ENCODE data around the gene RASA4.
"Not testable (repeated sequence)": the region's sequence is repeated elsewhere in the genome, so short reads cannot be mapped to it uniquely, and the experiment has no call there.

RASA4 gene

DNA sequence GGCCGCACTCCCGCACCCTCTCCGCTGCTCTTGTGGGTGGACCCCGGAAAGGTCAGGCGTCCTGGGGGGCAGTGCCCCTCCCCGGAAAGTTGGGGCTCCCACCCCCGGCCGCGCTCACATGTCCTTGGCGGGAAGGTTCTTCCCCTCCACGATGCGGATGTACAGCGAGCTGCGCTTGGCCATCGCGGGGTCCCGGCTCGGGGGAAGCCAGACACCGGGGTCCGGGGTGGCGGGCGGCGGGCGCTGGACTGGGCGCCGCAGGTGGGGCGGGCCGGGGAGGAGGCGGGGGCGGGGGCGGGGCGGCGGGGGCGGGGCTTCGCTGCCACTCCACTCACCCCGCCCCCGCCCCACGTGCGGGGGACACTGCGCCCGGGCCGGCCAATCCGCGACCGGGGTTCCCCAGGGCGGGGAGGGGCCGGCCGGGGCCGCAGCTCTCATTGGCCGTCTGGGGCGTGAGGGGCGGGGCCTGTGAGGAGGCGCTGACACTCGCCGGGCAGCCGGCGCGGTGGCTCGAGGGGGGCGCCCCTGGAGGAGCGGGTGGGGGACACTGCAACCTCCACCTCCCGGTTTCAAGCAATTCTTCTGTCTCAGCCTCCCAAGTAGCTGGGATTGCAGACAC is at the start of gene RASA4:
RASA4 (minus strand) TSS at position 250 of the 619 bp plus-strand sequence; CDS start at position 183, 67 bp downstream.
- DNase-seq: not testable (repeated sequence)

DNA sequence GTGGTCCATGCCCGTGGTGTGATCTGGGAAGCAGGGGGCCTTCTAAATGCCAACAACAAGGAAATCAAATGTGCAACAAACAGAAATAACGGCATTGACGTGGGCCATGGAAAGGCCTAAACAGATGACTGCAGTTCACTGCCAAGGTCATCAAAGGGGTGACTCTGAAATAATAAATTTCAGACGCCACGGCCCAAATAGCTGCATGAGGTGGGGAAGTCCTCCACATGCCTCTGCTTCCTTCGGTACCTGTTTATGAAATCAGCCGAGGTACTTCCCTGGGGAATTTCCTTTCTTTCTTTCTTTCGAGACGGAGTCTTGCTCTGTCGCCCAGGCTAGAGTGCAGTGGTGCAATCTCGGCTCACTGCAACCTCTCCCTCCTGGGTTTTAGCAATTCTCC is 48.2 kb upstream of the RASA4 start:
- not testable (repeated sequence) for DNase-seq

DNA sequence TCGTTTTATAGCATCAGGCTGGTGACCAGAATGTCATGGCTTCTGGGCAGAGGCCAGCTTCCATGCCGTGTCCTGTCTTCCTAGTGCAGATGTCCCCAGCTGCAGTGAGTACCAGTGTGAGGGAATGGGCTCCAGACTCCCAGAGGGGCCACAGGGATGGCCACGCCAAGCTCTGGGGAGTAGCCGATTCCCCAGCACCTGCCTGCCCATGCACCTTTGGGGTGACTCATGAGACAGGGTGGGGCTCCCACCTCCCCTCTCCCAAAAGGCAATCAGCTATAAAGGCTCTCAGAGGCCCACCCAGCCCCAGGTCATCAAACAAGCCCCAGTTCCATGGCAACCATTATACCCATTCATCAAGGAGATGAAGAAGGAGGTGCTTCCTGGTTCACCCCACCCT is 33.4 kb upstream of the RASA4 start, which contains the start of gene SPDYE2B:
SPDYE2B (plus strand) TSS at position 396 of the 400 bp plus-strand sequence. CDS start 2,030 bp downstream, outside the sequence.
- not testable (repeated sequence) for DNase-seq

DNA sequence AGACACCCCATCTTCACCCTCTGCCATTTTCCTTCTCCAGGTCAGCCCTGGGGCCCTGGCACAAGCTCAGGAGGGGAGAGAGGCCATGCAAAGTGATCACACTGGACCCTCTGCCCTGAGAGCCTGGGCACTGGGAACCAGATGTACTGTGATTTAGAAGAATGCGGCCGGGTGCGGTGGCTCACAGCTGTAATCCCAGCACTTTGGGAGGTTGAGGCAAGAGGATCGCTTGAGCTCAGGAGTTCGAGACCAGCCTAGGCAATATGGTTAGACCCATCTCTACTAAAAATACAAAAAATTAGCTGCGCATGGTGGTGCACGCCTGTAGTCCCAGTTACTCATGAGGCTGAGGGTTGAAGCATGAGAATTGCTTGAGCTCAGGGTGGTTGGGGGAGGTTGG is 31.3 kb upstream of the RASA4 start:
- not testable (repeated sequence) for DNase-seq

DNA sequence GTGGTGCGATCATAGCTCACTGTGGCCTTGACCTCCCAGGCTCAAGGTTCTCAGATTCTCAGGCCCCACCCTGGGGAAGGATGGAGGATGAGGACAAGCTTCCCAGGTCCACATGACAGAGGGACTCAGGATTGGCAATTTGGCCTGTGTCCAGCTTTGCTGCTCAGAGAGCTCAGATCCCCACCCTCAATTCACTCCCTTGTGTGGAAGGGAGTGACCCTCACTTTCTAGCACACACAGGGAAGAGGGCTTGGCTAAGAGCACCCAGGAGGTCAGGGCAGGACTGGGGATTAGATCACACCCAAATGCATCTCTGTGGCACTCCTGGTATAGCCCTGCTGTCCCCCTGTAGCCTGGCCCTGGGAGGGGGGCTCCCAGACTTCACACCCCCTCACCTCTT is 26.8 kb upstream of the RASA4 start:
- DNase-seq: not testable (repeated sequence)

DNA sequence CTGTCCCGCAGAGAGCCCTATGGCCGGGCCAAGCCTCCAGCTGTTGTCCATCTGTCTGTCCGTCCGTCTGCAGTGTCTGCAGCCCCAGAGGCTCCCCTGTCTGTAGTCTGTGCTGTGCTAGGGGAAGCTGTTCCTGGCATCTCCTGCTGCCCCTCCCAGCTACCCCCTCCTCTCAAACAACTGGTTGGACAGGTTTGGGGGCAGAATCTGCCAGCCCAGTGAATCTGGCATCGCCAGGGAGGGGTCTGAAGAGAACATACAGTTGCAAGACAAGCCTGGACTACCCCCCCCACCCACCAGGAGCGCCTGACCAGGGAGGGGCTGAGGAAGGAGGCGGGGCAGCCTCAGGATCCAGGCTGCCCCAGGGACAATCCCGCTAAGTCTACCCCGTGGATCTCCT is 26.1 kb upstream of the RASA4 start, which contains the start of gene UPK3BL1:
UPK3BL1 (minus strand) TSS at position 101 of the 400 bp plus-strand sequence; CDS start at position 51, 50 bp downstream.
- not testable (repeated sequence) for DNase-seq

DNA sequence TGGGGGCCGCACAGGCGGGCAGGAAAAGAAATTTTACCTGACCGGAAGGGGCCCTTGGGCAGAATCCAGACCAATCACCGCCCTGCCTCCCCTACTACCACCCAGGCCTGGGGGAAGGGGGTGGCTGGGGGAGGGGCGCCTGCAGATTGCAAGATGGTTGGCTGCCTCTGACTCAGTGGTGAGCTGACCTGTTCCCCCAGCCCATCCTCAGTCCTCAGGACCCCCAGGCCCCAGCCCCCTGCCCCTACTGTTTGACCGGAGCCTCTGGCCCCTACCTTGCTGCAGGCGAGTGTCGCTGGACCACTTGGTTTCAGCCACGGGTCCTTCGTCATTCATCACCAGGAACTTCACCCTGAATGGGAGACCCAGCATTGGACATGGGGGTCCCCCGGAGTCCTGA is 22.3 kb upstream of the RASA4 start:
- DNase-seq: not testable (repeated sequence)

DNA sequence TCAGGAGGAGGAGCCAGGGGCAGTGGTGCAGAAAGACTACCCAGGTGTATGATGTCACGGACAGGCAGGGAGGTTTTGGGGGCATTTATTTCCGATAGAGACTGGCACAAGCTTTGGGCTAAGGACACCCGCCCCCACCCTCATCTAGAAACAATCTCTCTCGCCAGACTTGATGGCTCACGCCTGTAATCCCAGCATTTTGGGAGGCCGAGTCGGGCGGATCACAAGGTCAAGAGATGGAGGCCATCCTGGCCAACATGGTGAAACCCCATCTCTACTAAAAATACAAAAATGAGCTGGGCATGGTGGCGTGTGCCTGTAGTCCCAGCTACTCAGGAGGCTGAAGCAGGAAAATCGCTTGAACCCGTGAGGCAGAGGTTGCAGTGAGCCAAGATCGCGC is 20.4 kb upstream of the RASA4 start:
- not testable (repeated sequence) for DNase-seq

DNA sequence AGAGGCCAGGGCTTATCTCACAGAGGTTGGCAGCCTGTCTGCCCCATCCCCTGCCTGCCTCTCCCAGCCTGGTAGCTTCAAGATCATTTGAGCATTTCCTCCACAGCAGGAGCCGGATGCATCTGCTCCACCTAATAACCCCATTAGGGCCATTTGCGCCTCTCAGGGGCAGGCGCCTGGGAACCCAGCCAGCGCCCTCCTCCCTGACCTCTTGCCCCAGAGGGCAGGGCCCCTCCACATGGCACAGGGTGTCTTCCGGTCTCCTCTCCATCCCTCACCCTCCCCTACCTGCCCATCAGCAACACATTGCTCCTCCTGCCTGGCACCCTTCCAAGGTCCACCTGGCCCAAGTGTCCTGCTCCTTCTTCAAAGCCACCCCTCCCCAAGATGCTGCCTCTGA is 18.8 kb upstream of the RASA4 start:
- not testable (repeated sequence) for DNase-seq

DNA sequence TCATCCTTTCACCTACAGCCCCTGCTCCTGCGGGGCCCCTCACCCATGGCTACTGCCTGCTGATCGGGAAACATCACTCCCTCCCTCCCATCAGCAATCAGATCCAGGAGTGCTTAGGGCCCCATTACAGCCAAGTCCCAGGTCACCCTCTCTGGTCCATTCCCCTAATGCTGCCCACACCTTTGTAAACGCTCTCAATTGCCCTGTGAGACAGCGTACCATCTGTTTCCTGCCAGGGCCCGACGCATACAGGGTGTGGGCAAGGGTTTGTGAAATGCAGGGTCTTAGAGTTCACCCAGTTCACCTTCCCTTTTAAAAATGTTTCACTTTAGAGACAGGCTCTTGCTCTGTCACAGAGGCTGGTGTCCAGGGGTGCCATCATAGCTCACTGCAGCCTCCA is 17.7 kb upstream of the RASA4 start:
- not testable (repeated sequence) for DNase-seq

DNA sequence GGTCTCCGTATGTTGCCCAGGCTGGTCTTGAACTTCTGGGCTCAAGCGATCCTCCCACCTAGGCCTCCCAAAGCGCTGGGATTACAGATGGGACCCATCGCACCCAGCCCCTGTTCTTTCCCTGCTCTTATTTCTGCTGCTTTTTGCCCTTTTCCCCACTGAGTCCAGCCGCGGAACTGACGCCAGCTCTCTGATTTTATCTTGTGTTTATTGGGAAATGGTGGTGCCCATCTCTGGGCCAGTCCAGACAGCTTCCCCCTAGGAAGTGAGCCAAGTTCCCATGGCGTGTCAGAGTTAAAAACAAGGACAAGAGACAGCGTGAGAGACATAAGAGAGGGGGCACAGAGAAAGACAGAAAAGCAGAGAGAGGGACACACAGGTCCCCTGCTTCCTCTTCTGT is 14.1 kb upstream of the RASA4 start:
- not testable (repeated sequence) for DNase-seq

DNA sequence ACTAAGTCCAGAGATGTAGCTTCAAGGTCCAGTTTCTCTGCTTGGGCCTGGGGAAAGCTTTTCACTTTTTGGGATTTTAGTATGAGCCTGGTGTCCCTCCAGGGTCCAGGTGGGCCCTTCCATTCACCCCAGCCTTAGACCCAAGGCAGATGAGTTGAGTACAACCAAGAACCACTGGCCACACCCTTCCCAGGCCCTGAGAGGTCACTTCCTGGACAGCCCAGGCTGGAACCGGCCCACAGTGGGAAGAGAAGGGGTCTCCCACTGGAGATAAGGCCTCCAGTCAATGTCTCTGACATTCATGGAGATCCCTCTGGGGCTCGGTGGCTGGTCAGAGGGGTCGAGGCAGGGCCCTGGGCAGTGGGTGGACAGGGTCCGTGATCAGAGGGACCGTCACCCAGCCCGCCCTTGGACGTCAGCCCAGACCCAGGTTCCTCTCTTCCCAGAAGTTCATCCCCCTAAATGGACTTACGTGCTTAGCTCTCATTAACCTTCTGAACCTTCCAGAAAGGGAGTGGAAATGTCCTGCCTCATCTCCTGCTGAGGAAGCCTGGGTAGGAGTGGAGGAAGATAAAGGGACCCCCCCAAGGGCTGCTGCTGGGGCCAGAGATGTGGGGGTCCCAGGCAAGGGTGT is 10.8 kb upstream of the RASA4 start:
- DNase-seq: not testable (repeated sequence)

DNA sequence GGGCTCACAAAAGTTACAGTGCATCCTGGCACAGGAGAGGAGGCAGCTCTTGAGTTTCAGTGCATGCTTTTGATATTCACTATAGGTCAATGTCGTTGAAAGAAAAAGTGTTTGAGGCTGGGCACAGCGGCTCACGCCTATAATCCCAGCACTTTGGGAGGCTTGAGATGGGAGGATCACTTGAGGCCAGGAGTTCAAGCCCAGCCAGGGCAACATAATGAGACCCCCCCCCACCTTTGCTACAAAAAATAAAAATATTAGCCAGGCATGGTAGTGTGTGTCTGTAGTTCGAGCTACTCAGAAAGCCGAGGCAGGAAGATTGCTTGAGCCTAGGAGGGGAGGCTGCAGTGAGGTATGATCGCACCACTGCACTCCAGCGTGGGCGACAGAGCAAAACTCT is 1.6 kb upstream of the RASA4 start:
- DNase-seq: not testable (repeated sequence)

DNA sequence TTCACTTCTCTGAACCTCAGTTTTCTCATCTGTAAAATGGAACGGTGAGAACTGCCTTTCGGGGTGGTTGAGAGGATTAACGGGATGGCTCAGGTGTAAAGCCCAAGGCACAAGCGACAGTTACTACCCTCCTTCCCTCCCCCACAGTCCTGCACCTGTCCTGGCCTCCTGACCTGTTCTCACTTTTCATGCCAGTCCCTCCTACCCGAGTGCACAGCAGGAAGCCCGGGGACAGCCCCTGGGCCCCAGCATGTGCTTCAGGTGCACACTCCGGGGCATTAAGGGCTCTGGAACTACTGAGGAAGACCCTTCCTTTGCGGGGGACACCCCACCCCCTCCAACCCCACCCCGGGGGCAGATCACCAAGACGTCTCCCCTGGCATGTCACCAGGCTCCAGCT is 626 bp downstream of the RASA4 start:
- not testable (repeated sequence) for DNase-seq

DNA sequence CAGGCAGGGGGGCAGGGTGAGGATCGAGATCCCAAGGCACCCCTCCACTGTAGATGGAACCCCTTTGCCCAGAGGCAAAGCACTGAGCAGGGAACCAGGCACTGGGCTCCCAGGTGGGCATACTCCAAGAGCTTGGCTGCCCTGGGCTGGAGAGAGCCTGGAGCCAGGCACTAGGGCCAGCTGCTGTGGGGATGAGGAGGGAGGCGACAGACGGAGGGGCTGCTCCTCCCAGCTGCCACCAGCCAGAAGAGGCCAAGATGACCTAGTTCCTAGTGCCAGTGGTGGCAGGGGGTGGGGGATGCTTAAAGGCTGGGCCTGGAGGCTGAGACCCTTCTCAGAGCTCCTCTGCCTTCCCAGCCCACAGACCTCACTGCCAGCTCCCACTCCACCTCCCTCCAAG is 1.7 kb downstream of the RASA4 start:
- not testable (repeated sequence) for DNase-seq

DNA sequence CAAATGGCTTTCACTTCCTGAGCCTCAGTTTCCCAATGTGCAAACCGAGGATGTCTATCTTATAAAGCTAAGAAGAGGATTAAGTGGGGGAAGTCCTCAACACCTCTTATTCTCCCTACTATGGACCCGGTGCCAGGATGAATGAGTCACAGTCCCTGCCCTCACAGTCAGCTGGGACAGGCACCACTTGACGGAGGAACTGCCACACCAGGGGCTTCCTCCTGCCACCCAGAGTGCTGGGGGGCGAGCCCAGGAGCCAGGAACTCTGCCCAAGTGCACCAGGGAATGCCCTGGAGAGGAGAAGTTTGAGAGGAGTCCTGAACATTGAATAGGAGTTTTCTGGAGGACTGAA is 2.2 kb downstream of the RASA4 start:
- not testable (repeated sequence) for DNase-seq

DNA sequence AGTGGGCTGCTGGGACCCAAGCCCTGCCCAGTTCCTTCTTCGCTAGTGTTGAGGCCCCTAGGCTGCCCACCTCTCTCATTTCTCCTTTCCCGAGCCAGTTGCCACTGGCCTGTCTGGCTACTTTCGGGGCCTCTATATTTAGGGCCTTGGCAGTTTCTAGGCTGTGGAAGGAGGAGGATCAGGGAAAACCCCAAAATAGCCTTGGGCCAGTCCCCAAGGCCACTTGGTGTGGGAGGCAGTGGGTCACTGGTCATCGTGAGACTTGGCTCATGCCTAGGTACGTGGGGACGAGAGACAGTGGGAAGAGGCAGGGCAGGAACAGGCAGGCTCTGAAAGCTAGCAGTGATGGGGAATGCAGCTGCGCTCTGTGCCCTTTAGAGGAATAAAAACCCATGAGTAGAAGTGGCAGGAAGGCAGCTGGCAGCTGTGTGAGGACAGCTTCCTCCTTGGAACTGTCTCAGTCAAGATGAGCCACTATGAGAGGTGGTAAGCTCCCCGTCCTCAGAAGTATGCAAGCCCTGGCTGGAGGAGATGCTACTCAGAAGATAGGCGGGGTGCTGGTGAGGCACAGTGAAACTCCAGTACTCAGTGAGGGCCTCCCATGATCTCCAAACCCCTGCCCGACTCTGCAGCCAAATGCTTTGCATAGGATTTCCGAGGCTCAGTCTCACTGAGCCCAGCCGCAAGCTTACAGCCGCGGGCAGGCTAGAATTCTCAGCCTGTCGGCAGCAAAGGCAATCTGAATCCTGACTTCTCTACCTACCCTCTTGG is 2.8 kb downstream of the RASA4 start:
- DNase-seq: not testable (repeated sequence)

DNA sequence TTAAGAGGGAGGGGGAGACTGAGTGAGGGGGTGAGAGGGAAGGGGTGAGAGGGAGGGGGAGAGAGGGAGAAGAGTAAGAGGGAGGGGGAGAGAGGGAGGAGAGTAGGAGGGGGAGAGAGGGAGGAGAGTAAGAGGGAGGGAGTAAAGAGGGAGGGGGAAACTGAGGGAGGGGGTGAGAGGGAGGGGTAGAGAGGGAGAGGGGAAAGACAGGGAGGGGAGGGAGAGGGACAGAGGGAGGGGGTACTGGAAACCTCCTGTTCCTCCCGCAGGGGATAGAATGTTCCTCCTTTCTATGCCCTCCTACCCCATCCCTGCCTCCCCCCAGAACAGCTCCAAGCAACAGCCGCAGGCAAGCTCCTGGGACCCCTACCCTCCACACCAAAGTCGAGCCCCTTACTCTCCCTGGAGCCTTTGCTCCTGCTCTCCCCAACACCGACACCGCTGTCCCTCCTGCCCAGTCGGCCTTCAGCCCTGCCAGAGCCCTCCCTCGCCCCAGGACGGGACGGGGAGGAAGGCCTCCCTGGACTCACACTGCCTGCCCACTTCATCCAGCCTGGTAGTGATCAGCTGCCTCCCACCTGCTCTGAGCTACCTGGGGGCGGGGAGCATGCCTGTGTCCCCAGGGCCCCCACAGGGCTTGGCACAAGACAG is 4.8 kb downstream of the RASA4 start:
- not testable (repeated sequence) for DNase-seq

DNA sequence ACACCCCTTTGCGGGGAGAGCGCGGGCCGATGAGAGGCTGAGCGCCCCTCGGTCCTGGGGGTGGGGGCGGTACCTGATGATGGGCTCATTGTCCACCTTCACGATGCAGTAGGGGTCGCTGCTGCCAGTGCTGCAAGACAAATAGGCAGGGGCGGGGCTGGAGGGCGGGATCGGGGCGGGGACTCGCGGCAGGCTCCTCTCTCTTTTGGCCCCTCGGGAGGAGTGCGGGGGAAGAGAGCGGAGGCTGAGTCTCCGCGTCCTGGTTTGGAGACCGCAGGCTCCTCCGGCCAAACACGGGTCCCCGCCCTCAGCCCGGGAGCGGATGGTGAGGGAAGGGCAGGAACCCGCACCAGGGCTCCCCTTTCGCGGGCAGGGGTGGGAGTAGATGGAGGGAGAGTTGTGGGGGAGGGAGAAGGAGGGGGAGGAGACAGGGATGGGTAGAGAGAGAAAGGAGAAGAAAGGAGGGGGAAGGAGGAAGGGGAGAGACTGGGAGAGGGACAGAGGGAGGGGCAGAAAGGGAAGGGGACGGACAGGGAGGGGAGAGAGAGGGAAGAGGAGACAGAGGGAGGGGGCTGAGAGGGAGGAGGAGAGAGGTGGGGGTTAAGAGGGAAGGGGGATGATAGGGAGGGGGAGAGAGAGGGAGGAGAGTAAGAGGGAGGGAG is 5.4 kb downstream of the RASA4 start:
- not testable (repeated sequence) for DNase-seq

DNA sequence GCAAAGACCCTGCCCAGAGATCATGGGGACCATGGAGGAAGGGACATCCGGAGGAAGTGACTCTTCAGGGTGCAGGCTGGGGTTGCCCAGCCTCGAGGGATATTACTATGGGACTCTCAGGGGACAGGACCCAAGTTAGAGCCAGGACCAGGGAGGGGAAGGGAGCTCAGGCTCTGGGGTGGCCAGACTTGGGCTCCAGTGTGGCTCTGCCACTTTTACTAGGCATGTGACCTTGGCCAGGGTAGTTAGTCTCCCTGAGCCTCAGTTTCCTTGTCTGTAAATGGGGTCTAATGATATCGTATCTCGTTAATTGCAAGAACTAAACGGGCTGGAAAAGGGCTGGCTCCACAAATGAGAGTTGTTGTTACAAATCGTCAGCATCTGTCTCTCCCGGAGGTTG is 6.1 kb downstream of the RASA4 start:
- not testable (repeated sequence) for DNase-seq

DNA sequence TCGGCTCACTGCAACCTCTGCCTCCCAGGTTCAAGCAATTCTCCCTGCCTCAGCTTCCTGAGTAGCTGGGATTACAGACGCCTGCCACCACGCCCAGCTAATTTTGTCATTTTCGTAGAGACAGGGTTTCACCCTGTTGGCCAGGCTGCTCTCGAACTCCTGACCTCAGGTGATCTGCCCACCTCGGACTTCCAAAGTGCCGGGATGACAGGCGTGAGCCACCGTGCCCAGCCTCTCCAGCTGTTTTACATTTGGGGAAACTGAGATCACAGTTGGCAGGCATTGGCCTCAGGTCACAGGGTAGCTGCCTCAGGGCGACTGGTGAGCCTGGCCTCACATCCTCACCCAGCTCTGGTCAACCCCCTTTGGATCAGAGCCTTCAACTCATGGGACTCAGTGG is 6.8 kb downstream of the RASA4 start:
- DNase-seq: not testable (repeated sequence)

DNA sequence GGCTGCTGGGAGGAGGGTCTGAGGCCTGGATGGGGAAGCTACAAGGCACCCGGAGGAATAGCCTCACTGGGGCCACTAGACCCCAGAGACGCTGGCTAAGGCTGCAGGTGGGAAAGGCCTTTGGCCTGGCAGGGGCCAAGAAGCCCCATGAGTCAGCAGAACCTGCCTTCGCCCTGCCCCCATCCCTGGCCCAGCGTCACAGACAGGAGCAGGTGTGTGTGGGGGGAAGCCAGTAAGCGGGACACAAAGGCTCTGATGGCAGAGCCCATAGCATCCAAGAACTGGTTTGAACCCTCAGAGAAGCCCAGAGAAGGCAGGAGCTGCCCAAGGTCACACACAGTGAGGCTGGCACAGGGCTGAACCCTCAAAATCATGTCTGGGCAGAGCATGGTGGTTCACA is 9.7 kb downstream of the RASA4 start:
- DNase-seq: not testable (repeated sequence)

Measured in NK-92 treated with Interleukin-12 subunit alpha and Interleukin-12 subunit beta, amount 100 ng/mL, for 24 hours (cell line).